GM20000 (cell line): ENCODE results near the gene ARF3.

ENCODE experiments used
- DNase-seq: peaks from one replicate; pipeline ENCODE4 v3.0.0; 2012; ENCODE audit warnings: low spot score
- CTCF ChIP-seq: IDR thresholded peaks from 2 replicates; pipeline ENCODE4 v1.5.1; 2012; ENCODE audit warnings: mild to moderate bottlenecking, control low read depth; ENCODE audit errors: extremely low read depth, missing control alignments

The ARF3 gene

GRCh38 chr12:48946205-48946604, 11.1 kb downstream of the ARF3 start:
- TF ChIP-seq CTCF: no peak

GRCh38 chr12:48943221-48943620, 14.1 kb downstream of the ARF3 start:
- DNase-seq: no peak
- no peak for TF ChIP-seq CTCF

More at GRCh38 chr12:48946205-48946604, 11.1 kb downstream of the ARF3 start:
- no peak for DNase-seq

- no peak for TF ChIP-seq CTCF
- DNase-seq: no peak
These were observed 17.1 kb downstream of the ARF3 start for GRCh38 chr12:48940181-48940580.

GRCh38 chr12:48938805-48939204, 18.5 kb downstream of the ARF3 start:
- no peak for TF ChIP-seq CTCF
- no peak for DNase-seq

GRCh38 chr12:48937170-48937569, 20.1 kb downstream of the ARF3 start:
- DNase-seq: no peak
- TF ChIP-seq CTCF: no peak

GRCh38 chr12:48936379-48936979, 20.8 kb downstream of the ARF3 start:
- peak; percentile 81 for DNase-seq
- peak; percentile 81 for TF ChIP-seq CTCF

GRCh38 chr12:48934312-48934706, 23.0 kb downstream of the ARF3 start:
- no peak for DNase-seq

More at GRCh38 chr12:48934312-48934706, 23.0 kb downstream of the ARF3 start:
- TF ChIP-seq CTCF: peak; percentile 20
